Right atrium auricular region (tissue), 2 donors: ENCODE results near the gene ANKRD55. TPM values are rescaled to one million over a fixed set of nuclear protein-coding genes. Genes with fewer than 3 reads are reported as not detected.

Source experiments
- DNase-seq: peaks from one replicate; pipeline ENCODE4 v3.0.0-alpha.2; 2019; ENCODE audit warnings: low spot score
- H3K27ac ChIP-seq, 2 donors: fragments of 200-600 bp; sonication (generic); 1 replicate in 1 of 2; 2 replicates in 1 of 2; pipeline ENCODE4 v1.5.1; 2016 to 2019
- H3K27me3 ChIP-seq, 2 donors: fragments of 200-600 bp; sonication (generic); one replicate each; pipeline versions ENCODE4 v1.5.1 to v1.6.0; 2017 to 2019
- H3K36me3 ChIP-seq: fragments of 200-600 bp; sonication (generic); one replicate; pipeline ENCODE4 v1.5.1; 2016
- H3K4me1 ChIP-seq, 2 donors: fragments of 200-600 bp; sonication (generic); one replicate each; pipeline versions ENCODE4 v1.5.1 to v1.6.0; 2017 to 2019
- H3K4me3 ChIP-seq, 2 donors: fragments of 200-600 bp; sonication (generic); 1 replicate in 1 of 2; 2 replicates in 1 of 2; pipeline ENCODE4 v1.5.1; 2017 to 2019; ENCODE audit warnings: mild to moderate bottlenecking in 1 of 2, moderate library complexity in 1 of 2
- H3K9me3 ChIP-seq, 2 donors: fragments of 200-600 bp; sonication (generic); one replicate each; pipeline ENCODE4 v1.5.1; 2019
- total RNA-seq, 2 donors: library from RNA; depleted of rRNA; stranded (reverse); fragments of >200 nt; gene quantifications; one replicate each; pipeline ENCODE4 v1.1.0, GENCODE V29; 2016
- TF ChIP-seq, protein P1 (sequence below), 2 donors: fragments of 200-600 bp; sonication (generic); IDR thresholded peaks; one replicate each; pipeline ENCODE4 v1.5.1; 2019; ENCODE audit warnings: antibody characterized with exemption in 2 of 2

The ANKRD55 gene
- total RNA-seq, 2 donors from 2014 or later = 0.20 TPM; not detected in 1

DNA sequence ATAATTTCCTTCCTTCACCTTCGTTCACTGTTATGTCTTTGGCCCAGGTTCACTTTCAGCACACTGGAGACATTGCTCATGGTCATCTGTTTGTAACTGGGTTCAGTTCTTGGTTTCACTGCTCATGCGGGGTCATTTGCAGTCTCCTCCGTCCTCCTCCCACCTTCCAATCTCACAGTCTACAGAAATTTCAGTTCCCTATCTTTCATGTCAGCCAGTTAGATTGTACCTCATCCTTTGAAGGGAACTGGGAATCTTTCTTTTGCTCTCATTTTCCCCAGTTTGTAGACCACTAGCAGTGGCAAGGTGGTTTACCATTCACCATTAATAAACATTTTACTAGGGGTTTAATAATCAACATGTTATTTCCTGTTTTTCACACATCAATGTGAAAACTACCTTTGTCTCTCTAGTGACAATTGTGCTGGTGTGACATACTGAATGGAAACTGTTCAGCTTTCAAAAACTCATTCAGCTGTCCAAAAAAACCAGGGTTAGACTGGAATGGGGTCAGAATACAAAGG lies 137.5 kb downstream of the ANKRD55 start:
- TF ChIP-seq, protein P1, sequence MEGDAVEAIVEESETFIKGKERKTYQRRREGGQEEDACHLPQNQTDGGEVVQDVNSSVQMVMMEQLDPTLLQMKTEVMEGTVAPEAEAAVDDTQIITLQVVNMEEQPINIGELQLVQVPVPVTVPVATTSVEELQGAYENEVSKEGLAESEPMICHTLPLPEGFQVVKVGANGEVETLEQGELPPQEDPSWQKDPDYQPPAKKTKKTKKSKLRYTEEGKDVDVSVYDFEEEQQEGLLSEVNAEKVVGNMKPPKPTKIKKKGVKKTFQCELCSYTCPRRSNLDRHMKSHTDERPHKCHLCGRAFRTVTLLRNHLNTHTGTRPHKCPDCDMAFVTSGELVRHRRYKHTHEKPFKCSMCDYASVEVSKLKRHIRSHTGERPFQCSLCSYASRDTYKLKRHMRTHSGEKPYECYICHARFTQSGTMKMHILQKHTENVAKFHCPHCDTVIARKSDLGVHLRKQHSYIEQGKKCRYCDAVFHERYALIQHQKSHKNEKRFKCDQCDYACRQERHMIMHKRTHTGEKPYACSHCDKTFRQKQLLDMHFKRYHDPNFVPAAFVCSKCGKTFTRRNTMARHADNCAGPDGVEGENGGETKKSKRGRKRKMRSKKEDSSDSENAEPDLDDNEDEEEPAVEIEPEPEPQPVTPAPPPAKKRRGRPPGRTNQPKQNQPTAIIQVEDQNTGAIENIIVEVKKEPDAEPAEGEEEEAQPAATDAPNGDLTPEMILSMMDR (IDR thresholded peaks at IDR 0.05) = no peak

DNA sequence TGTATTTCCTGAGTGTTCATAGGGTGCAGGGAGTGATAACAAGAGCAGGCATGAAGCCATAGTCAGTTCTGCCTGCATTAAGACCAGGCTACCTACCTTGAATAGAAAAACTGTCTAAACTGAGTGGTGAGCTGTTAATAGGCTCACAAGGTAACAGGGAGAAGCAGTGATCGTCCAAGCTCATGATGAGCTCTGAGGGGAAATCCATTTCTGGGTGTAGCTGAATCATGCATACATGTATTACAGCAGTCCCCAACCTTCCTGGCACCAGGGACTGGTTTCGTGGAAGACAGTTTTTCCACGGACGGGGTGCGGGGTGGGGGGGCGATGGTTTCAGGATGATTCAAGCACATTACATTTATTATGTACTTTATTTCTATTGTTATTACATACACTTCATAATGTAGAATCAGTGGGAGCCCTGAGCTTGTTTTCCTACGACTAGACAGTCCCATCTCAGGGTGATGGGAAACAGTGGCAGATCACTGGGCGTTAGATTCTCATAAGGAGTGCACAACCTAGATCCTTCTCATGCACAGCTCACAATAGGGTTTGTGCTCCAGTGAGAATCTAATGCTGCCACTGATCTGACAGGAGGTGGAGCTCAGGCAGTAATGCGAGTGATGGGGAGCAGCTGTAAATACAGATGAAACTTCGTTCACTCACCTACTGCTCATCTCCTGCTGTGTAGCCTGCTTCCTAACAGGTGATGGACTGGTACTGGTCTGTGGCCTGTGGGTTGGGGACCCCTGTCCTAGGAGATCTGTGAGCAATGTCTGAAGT lies 138.4 kb downstream of the ANKRD55 start:
- H3K36me3 ChIP-seq = no peaks in the 10 kb centered on the region
- H3K27ac ChIP-seq = no peak overlapping the region
- H3K9me3 ChIP-seq = no peaks in the 10 kb centered on the region
- no peaks in the 10 kb centered on the region for H3K27me3 ChIP-seq
- H3K4me3 ChIP-seq = no peak overlapping the region
- H3K4me1 ChIP-seq = peaks cover 0 to 7% of the 10 kb centered on the region in 2 donors
- TF ChIP-seq, protein P1 (IDR thresholded peaks at IDR 0.05) = no peak
- no peak for DNase-seq

More for the DNA sequence above, 137.5 kb downstream of the ANKRD55 start:
- H3K9me3 ChIP-seq = no peaks in the 10 kb centered on the region
- H3K27me3 ChIP-seq = no peaks in the 10 kb centered on the region
- H3K4me1 ChIP-seq = peaks cover 0 to 7% of the 10 kb centered on the region in 2 donors
- no peak overlapping the region for H3K27ac ChIP-seq
- H3K36me3 ChIP-seq = no peaks in the 10 kb centered on the region
- DNase-seq = no peak
- no peak overlapping the region for H3K4me3 ChIP-seq

DNA sequence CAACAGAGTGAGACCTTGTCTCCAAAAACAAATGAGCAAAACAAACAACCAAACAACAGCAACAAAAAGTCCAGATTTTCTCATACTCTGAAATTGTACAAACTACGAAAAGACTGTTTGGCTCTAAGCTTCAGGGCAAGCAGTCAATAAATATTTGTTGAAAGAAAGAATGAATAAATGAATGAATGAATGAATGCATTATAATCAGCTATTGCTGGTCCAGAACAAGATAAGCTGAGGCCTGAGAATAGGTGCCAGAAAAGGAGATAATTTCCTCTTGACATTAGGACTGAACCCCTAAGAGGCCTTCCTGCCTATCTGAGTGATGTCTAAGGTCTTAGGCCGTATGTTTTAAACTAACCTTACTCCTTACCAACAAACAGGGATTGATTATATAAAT lies 139.2 kb downstream of the ANKRD55 start:
- TF ChIP-seq, protein P1 (IDR thresholded peaks at IDR 0.05) = no peak
- no peak overlapping the region for H3K4me3 ChIP-seq
- H3K4me1 ChIP-seq = peaks cover 0 to 7% of the 10 kb centered on the region in 2 donors
- no peaks in the 10 kb centered on the region for H3K27me3 ChIP-seq
- DNase-seq = no peak
- no peaks in the 10 kb centered on the region for H3K9me3 ChIP-seq
- no peaks in the 10 kb centered on the region for H3K36me3 ChIP-seq
- H3K27ac ChIP-seq = no peak overlapping the region

DNA sequence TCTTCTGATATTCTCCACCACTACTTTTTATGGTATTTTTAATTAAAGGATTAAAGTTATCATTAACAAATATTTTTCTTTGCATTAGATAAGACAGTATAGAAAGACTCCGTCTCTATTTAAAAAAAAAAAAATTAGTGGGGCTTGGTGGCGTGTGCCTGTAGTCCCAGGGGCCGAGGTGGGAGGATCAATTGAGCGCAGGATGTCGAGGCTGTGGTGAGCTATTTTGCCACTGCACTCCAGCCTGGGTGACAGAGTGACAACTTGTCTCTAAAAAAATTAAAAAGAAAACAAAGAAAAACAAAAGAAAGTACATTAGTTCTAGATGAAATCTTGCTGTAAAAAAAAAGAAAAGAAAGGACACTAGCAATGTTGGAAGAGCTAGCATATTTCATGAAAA lies 141.0 kb downstream of the ANKRD55 start:
- TF ChIP-seq, protein P1 (IDR thresholded peaks at IDR 0.05) = no peak
- H3K36me3 ChIP-seq = no peaks in the 10 kb centered on the region
- H3K4me3 ChIP-seq = no peak overlapping the region
- H3K27me3 ChIP-seq = no peaks in the 10 kb centered on the region
- no peak overlapping the region for H3K27ac ChIP-seq
- H3K9me3 ChIP-seq = no peaks in the 10 kb centered on the region
- no peaks in the 10 kb centered on the region for H3K4me1 ChIP-seq
- no peak for DNase-seq

DNA sequence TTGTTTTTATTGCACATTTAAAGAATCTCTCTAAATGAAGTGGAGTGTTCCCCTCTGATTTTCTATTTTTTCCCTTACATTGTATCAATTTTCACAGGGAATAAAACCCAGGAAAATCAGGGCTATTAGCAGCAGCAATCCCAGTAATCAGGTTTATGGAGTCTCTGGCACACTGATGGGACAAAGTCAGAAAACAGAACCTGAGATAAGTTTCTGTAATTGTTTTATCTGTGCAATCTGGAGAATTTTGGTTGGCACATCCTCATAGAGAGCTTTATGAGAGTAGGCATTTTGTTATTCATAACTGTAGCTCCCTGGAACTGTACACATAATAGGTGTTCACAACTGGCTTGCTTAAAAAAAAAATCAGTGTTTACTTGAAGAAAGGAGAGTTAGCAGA lies 141.5 kb downstream of the ANKRD55 start:
- Histone ChIP-seq H3K27ac (no peak overlapping the region), H3K9me3 (no peaks in the 10 kb centered on the region), H3K4me3 (no peak overlapping the region), H3K4me1 (no peaks in the 10 kb centered on the region), H3K36me3 (no peaks in the 10 kb centered on the region), H3K27me3 (no peaks in the 10 kb centered on the region)
- no peak for DNase-seq
- TF ChIP-seq, protein P1 (IDR thresholded peaks at IDR 0.05) = no peak
